K562 (cell line): ENCODE data around the gene ATG10. TPM values are rescaled to one million over a fixed set of nuclear protein-coding genes. Genes with fewer than 3 reads are reported as not detected.

Experiments
- ATAC-seq: fragments of 200-7000 bp; cut with Tn5 transposase; 3 replicates; pipeline ENCODE4 v1.9.1; 2020; ENCODE audit warnings: moderate library complexity
- BruUV-seq: library from RNA; stranded (reverse); fragments of 400-500 nt; replicated peaks from 2 replicates; lab custom pipeline; 2021; lab: Mats Ljungman, UMichigan
- CTCF ChIA-PET: fragments of 300-600 bp; formaldehyde crosslinking; extraction: SDS; loops from one replicate; lab custom pipeline; 2021; ENCODE audit warnings: low intra/inter-chr PET ratio; lab: Yijun Ruan, JAX
- POLR2A ChIA-PET: fragments of 300-600, 350-650 bp; sonication (Branson Sonifier 250); formaldehyde crosslinking; extraction: SDS; loops from one replicate; lab custom pipeline; 2021; ENCODE audit warnings: antibody characterized with exemption, inconsistent platforms; lab: Yijun Ruan, JAX
- DNase-seq, 4 experiments: peaks; one replicate each; pipeline versions ENCODE4 v3.0.0 to v3.0.0-alpha.2; 2011 to 2018; ENCODE audit warnings: low spot score in 3 of 4, mixed read lengths in 3 of 4; ENCODE audit errors: extremely low read depth in 1 of 4
- FAIRE-seq: peaks from 2 replicates; lab custom pipeline; 2011; peaks lifted over from hg19 to GRCh38; lab: Jason Lieb, UNC
- H2AFZ ChIP-seq: 2 replicates; pipeline ENCODE4 v1.6.0; 2011; ENCODE audit warnings: low read depth, low read length, control low read depth, inconsistent platforms
- H3K27ac ChIP-seq: fragments of 200-600 bp; 3 replicates; pipeline ENCODE4 v1.8.0; 2011; ENCODE audit warnings: low read depth, mild to moderate bottlenecking, control low read depth, inconsistent platforms, low read length, moderate library complexity, mixed read lengths; ENCODE audit errors: extremely low read depth
- H3K27me3 ChIP-seq, 2 experiments: fragments of 300-600 bp in 1 of 2; 2 replicates in 1 of 2; 3 replicates in 1 of 2; pipeline versions ENCODE4 v1.6.0 to v1.8.0; 2011; ENCODE audit warnings: inconsistent platforms in 2 of 2, low read length in 2 of 2, mild to moderate bottlenecking in 1 of 2, mixed read lengths in 1 of 2, moderate library complexity in 1 of 2; ENCODE audit not compliant: control insufficient read depth in 2 of 2, insufficient read depth in 2 of 2
- H3K36me3 ChIP-seq: fragments of 300-600 bp; 3 replicates; pipeline ENCODE4 v1.8.0; 2011; ENCODE audit warnings: mild to moderate bottlenecking, low read length, inconsistent platforms; ENCODE audit not compliant: control insufficient read depth, insufficient read depth
- H3K4me1 ChIP-seq, 2 experiments: fragments of 200-600 bp in 1 of 2; replicated peaks in 1 of 2; 2 replicates in 1 of 2; 3 replicates in 1 of 2; pipeline versions ENCODE4 v1.5.1 to v1.8.0; 2011; ENCODE audit warnings: inconsistent platforms in 2 of 2, low read length in 2 of 2, mild to moderate bottlenecking in 1 of 2, mixed read lengths in 1 of 2, moderate library complexity in 1 of 2; ENCODE audit not compliant: control insufficient read depth in 2 of 2, insufficient read depth in 2 of 2
- H3K4me2 ChIP-seq: 2 replicates; pipeline ENCODE4 v1.6.1; 2011; ENCODE audit warnings: low read length, control low read depth, inconsistent platforms, mixed read lengths; ENCODE audit not compliant: insufficient read depth
- H3K4me3 ChIP-seq: fragments of 200-600 bp; sonication (generic), shearing (Covaris generic); 2 replicates; pipeline ENCODE4 v1.5.1; 2016; ENCODE audit warnings: control low read depth, inconsistent platforms
- H3K79me2 ChIP-seq: fragments of 200-600 bp; 3 replicates; pipeline ENCODE4 v1.8.0; 2011; ENCODE audit warnings: low read length, inconsistent platforms; ENCODE audit not compliant: control insufficient read depth, insufficient read depth
- H3K9ac ChIP-seq, 2 experiments: 2 replicates each; pipeline versions ENCODE4 v1.6.0 to v1.6.1; 2011; ENCODE audit warnings: low read depth in 2 of 2, low read length in 2 of 2, control low read depth in 1 of 2, inconsistent platforms in 1 of 2, mild to moderate bottlenecking in 1 of 2, mixed read lengths in 1 of 2; ENCODE audit not compliant: insufficient read depth in 1 of 2
- H3K9me1 ChIP-seq: one replicate; pipeline ENCODE4 v1.6.0; 2011; ENCODE audit warnings: inconsistent platforms, mild to moderate bottlenecking, low read length, moderate library complexity; ENCODE audit not compliant: control insufficient read depth, insufficient read depth
- H3K9me3 ChIP-seq: replicated peaks from 2 replicates; pipeline ENCODE4 v1.5.1; 2011; ENCODE audit warnings: low read depth, low read length, inconsistent platforms; ENCODE audit not compliant: control insufficient read depth, insufficient read depth
- H4K20me1 ChIP-seq: replicated peaks from 2 replicates; pipeline ENCODE4 v1.6.1; 2011; ENCODE audit warnings: low read length, inconsistent platforms, mixed read lengths; ENCODE audit not compliant: control insufficient read depth, insufficient read depth
- MCM2 ChIP-seq: fragments of 450-650 bp; IDR thresholded peaks from 2 replicates; pipeline ENCODE4 v1.6.1; 2017; ENCODE audit warnings: low read depth, mild to moderate bottlenecking
- ZNF316 ChIP-seq: fragments of 450-650 bp; IDR thresholded peaks from 2 replicates; pipeline ENCODE4 v1.6.1; 2016
- WGBS: fragments of 100-300 bp; shearing (Covaris generic); methylation state at CpG from one replicate; pipeline ENCODE4 v1.1.6; 2016; ENCODE audit warnings: low coverage, mixed read lengths; ENCODE audit not compliant: insufficient coverage; ENCODE audit errors: missing lambda C conversion rate; 5-methylcytosine and 5-hydroxymethylcytosine counted together
- in situ Hi-C: fragments of 300-500 bp; cut with MboI; formaldehyde crosslinking; loops from 4 replicates; pipeline ENCODE4 v1.15.0; 2018; ENCODE audit warnings: inconsistent platforms, mixed read lengths
- intact Hi-C: fragments of 100-400 bp; cut with micrococcal nuclease; formaldehyde crosslinking; loops from 2 replicates; pipeline ENCODE4 v1.14.2; 2022
- polyA plus RNA-seq, 8 experiments: library from polyadenylated mRNA; depleted of rRNA in 4 of 8; stranded (reverse) in 5 of 8; unstranded in 3 of 8; fragments of >200 nt; fragmentation: Nextera tagmentation in 2 of 8; fragmentation: Illumina TruSeq in 1 of 8; extraction: Ambion mirVana in 2 of 8; extraction: Trizol in 1 of 8; gene quantifications; 2 replicates each; pipeline versions ENCODE4 v1.2.1 to v1.2.3, GENCODE V29; 2011 to 2014; ENCODE audit warnings: inconsistent platforms in 1 of 8, missing spikeins in 1 of 8
- total RNA-seq, 7 experiments: library from RNA; depleted of rRNA in 6 of 7; stranded (reverse); fragments of >200 nt in 6 of 7; fragmentation: Illumina TruSeq in 2 of 7; extraction: Trizol in 2 of 7; gene quantifications; 2 replicates each; pipeline versions ENCODE4 v1.2.1 to v1.2.3, GENCODE V29; 2011 to 2021; ENCODE audit warnings: low replicate concordance in 1 of 7
- TF ChIP-seq, protein P1 (sequence below): fragments of 450-650 bp; formaldehyde crosslinking; IDR thresholded peaks from 2 replicates; pipeline ENCODE4 v1.4.0; 2022; ENCODE audit warnings: missing genetic modification characterization

ATG10 gene
- total and polyA plus RNA-seq, 9 of the 15 experiments (the other 6 are each of a cell fraction or from before 2014, with no cell fraction given), result 7.0 to 18.8 (median 14.6) TPM

GRCh38 chr5:82222597-82223574 lies 251.1 kb downstream of the ATG10 start:
- no peak for ATAC-seq
- H3K27me3 ChIP-seq, result no peaks in the 10 kb centered on the region
- H3K27ac ChIP-seq, result no peak overlapping the region
- TF ChIP-seq MCM2 (no peak), ZNF316 (no peak)
- TF ChIP-seq, protein P1, sequence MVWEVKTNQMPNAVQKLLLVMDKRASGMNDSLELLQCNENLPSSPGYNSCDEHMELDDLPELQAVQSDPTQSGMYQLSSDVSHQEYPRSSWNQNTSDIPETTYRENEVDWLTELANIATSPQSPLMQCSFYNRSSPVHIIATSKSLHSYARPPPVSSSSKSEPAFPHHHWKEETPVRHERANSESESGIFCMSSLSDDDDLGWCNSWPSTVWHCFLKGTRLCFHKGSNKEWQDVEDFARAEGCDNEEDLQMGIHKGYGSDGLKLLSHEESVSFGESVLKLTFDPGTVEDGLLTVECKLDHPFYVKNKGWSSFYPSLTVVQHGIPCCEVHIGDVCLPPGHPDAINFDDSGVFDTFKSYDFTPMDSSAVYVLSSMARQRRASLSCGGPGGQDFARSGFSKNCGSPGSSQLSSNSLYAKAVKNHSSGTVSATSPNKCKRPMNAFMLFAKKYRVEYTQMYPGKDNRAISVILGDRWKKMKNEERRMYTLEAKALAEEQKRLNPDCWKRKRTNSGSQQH (CRISPR knock-in tag), result no peak
- TF ChIP-seq, all 486 proteins: peak for 0
- POLR2A ChIA-PET, result no interaction called here
- FAIRE-seq (no peak), DNase-seq (no peak)
- Histone ChIP-seq H3K9me1 (no peaks in the 10 kb centered on the region), H3K9me3 (no peaks in the 10 kb centered on the region), H3K79me2 (no peaks in the 10 kb centered on the region), H3K9ac (no peak overlapping the region), H3K36me3 (no peaks in the 10 kb centered on the region), H2AFZ (no peak overlapping the region), H3K4me3 (no peak overlapping the region), H3K4me2 (no peak overlapping the region), H4K20me1 (no peaks in the 10 kb centered on the region), H3K4me1 (no peaks in the 10 kb centered on the region)
- intact Hi-C loops, result loop anchor here (10.0 kb wide), 1 partner anchor 368 kb away; no protein-coding TSS in a partner anchor
- no TSS peak for BruUV-seq
- CTCF ChIA-PET, result no interaction called here
- WGBS, result 25% methylated on average over 5 of the region's 5 CpGs
- in situ Hi-C loops, result no loop called here
